Hepatocyte (in vitro differentiated cells): ENCODE data around the gene OR2AG2. TPM values are rescaled to one million over a fixed set of nuclear protein-coding genes. Genes with fewer than 3 reads are reported as not detected.
A peak's percentile ranks its signal among the peaks of the same experiment; 100 is the strongest.

Source experiments
- DNase-seq: peaks from one replicate; pipeline ENCODE4 v3.0.0-alpha.2; 2016; ENCODE audit warnings: low spot score
- H2AFZ ChIP-seq: fragments of 200-600 bp; sonication (generic); 2 replicates; pipeline ENCODE4 v1.6.0; 2016; ENCODE audit warnings: antibody characterized with exemption, mild to moderate bottlenecking
- H3K27ac ChIP-seq: fragments of 200-600 bp; sonication (generic); 2 replicates; pipeline ENCODE4 v1.5.1; 2016; ENCODE audit warnings: mild to moderate bottlenecking
- H3K27me3 ChIP-seq: fragments of 200-600 bp; sonication (generic); 2 replicates; pipeline ENCODE4 v1.6.1; 2016
- H3K36me3 ChIP-seq: fragments of 200-600 bp; sonication (generic); replicated peaks from 2 replicates; pipeline ENCODE4 v1.5.1; 2016; ENCODE audit warnings: low read depth; ENCODE audit not compliant: insufficient read depth
- H3K4me1 ChIP-seq: fragments of 200-600 bp; sonication (generic); 2 replicates; pipeline ENCODE4 v1.5.1; 2016; ENCODE audit warnings: mild to moderate bottlenecking, moderate library complexity; ENCODE audit not compliant: insufficient read depth
- H3K4me2 ChIP-seq: fragments of 200-600 bp; sonication (generic); 2 replicates; pipeline ENCODE4 v1.6.0; 2016
- H3K4me3 ChIP-seq: fragments of 200-600 bp; sonication (generic); 2 replicates; pipeline ENCODE4 v1.5.1; 2016; ENCODE audit warnings: mild to moderate bottlenecking
- H3K79me2 ChIP-seq: fragments of 200-600 bp; sonication (generic); 2 replicates; pipeline ENCODE4 v1.6.0; 2017; ENCODE audit warnings: mild to moderate bottlenecking
- H3K9me2 ChIP-seq: fragments of 200-600 bp; sonication (generic); replicated peaks from 2 replicates; pipeline ENCODE4 v1.6.0; 2017; ENCODE audit warnings: mild to moderate bottlenecking; ENCODE audit not compliant: insufficient read depth
- H3K9me3 ChIP-seq: fragments of 200-600 bp; sonication (generic); 2 replicates; pipeline ENCODE4 v1.5.1; 2016; ENCODE audit warnings: low read depth, mild to moderate bottlenecking
- H4K20me1 ChIP-seq: fragments of 200-600 bp; sonication (generic); 2 replicates; pipeline ENCODE4 v1.6.0; 2016; ENCODE audit warnings: mild to moderate bottlenecking; ENCODE audit not compliant: insufficient read depth, poor library complexity, severe bottlenecking
- EZH2 ChIP-seq: fragments of 200-600 bp; sonication (generic); IDR thresholded peaks from 2 replicates; pipeline ENCODE4 v1.6.1; 2016; ENCODE audit warnings: antibody characterized with exemption, mild to moderate bottlenecking, borderline replicate concordance
- EZH2phosphoT487 ChIP-seq: fragments of 200-600 bp; sonication (generic); IDR thresholded peaks from one replicate; pipeline ENCODE4 v1.6.1; 2018; ENCODE audit warnings: antibody characterized with exemption, mild to moderate bottlenecking, low read depth, moderate library complexity; ENCODE audit not compliant: unreplicated experiment, severe bottlenecking
- WGBS: methylation state at CpG from one replicate; pipeline ENCODE4 v1.1.6; 2016; ENCODE audit warnings: low lambda C conversion rate; ENCODE audit errors: missing lambda C conversion rate; 5-methylcytosine and 5-hydroxymethylcytosine counted together
- polyA plus RNA-seq: library from polyadenylated mRNA; unstranded; fragments of >200 nt; fragmentation: Nextera tagmentation; extraction: Ambion mirVana; gene quantifications from 2 replicates; pipeline ENCODE4 v1.2.1, GENCODE V29; 2016
- total RNA-seq: library from RNA; depleted of rRNA; stranded (reverse); fragments of >200 nt; gene quantifications from 2 replicates; pipeline ENCODE4 v1.2.3, GENCODE V29; 2014
- TF ChIP-seq, protein P1 (sequence below): fragments of 200-600 bp; sonication (generic); IDR thresholded peaks from 2 replicates; pipeline ENCODE4 v1.5.1; 2016; ENCODE audit warnings: antibody characterized with exemption, mild to moderate bottlenecking; ENCODE audit not compliant: poor library complexity

Gene OR2AG2
- total and polyA plus RNA-seq, 2 experiments from 2014 or later, result 0.27 TPM; not detected in 1

DNA sequence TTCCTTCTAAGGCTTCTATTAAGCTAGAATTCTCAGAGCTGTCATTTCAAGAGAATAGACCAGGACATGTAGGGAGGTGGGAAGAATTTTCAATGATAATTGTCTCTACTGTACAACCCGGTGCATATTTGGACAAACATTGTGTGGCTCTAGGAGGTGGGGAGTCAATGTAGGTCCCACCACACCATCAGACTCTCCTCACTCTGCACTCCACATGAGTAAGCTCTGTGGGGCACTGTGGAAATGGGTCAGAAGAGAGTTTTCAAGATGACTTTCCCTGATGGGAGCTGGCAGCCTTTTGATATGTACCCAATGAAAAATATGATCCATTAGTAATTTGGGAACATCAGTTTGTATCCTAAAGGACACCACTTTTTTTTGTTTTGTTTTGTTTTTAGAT lies 33.2 kb downstream of the OR2AG2 start:
- Histone ChIP-seq H4K20me1 (no peaks in the 10 kb centered on the region), H3K4me1 (no peaks in the 10 kb centered on the region), H3K79me2 (no peaks in the 10 kb centered on the region), H3K27me3 (no peaks in the 10 kb centered on the region), H3K36me3 (no peaks in the 10 kb centered on the region), H3K9me3 (no peaks in the 10 kb centered on the region), H3K9me2 (no peaks in the 10 kb centered on the region), H3K27ac (no peak overlapping the region), H3K4me2 (no peak overlapping the region), H2AFZ (no peak overlapping the region), H3K4me3 (no peak overlapping the region)
- 97% methylated on average over 1 of the region's 1 CpG for WGBS
- no peak for DNase-seq
- TF ChIP-seq, protein P1, sequence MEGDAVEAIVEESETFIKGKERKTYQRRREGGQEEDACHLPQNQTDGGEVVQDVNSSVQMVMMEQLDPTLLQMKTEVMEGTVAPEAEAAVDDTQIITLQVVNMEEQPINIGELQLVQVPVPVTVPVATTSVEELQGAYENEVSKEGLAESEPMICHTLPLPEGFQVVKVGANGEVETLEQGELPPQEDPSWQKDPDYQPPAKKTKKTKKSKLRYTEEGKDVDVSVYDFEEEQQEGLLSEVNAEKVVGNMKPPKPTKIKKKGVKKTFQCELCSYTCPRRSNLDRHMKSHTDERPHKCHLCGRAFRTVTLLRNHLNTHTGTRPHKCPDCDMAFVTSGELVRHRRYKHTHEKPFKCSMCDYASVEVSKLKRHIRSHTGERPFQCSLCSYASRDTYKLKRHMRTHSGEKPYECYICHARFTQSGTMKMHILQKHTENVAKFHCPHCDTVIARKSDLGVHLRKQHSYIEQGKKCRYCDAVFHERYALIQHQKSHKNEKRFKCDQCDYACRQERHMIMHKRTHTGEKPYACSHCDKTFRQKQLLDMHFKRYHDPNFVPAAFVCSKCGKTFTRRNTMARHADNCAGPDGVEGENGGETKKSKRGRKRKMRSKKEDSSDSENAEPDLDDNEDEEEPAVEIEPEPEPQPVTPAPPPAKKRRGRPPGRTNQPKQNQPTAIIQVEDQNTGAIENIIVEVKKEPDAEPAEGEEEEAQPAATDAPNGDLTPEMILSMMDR, result no peak
- no peak for TF ChIP-seq EZH2phosphoT487
- TF ChIP-seq EZH2, result no peak

DNA sequence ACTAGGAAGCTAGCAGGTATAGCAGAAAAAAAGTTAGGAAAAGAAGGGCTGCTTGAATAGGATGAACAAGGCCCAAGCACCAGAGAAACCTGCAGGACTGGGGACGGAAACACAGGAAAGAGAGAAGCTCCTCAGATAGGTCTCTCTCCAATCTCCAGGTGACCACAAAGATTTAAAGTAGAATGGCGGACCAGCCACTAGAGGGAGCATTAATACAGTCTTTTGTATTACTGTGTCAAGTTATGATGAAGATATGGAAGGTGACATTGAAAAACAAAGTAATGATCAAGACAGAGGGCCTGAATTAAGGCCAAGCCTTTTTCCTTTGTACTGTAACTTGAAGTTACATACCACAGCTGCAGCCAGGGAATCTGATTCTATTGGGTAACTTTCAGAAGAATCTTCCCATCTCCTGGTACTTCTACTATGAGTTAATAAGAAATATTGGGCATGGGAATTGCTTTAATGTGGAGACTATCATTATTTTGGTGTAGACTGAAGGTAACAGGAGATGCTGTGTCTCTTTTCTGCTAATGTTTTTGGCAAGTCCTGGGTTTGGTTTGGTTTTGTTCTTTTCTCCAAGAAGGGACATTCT lies 33.8 kb downstream of the OR2AG2 start:
- 24% methylated on average over 2 of the region's 2 CpGs for WGBS
- H3K27ac ChIP-seq, result no peak overlapping the region
- H3K9me3 ChIP-seq, result no peaks in the 10 kb centered on the region
- no peaks in the 10 kb centered on the region for H3K79me2 ChIP-seq
- no peak overlapping the region for H3K4me2 ChIP-seq
- no peaks in the 10 kb centered on the region for H3K4me1 ChIP-seq
- H2AFZ ChIP-seq, result no peak overlapping the region
- peak; percentile 72 for DNase-seq
- TF ChIP-seq EZH2 (no peak), EZH2phosphoT487 (no peak)
- TF ChIP-seq, protein P1, result peak; percentile 69
- no peaks in the 10 kb centered on the region for H4K20me1 ChIP-seq
- no peaks in the 10 kb centered on the region for H3K36me3 ChIP-seq
- H3K4me3 ChIP-seq, result no peak overlapping the region
- H3K9me2 ChIP-seq, result no peaks in the 10 kb centered on the region
- no peaks in the 10 kb centered on the region for H3K27me3 ChIP-seq

DNA sequence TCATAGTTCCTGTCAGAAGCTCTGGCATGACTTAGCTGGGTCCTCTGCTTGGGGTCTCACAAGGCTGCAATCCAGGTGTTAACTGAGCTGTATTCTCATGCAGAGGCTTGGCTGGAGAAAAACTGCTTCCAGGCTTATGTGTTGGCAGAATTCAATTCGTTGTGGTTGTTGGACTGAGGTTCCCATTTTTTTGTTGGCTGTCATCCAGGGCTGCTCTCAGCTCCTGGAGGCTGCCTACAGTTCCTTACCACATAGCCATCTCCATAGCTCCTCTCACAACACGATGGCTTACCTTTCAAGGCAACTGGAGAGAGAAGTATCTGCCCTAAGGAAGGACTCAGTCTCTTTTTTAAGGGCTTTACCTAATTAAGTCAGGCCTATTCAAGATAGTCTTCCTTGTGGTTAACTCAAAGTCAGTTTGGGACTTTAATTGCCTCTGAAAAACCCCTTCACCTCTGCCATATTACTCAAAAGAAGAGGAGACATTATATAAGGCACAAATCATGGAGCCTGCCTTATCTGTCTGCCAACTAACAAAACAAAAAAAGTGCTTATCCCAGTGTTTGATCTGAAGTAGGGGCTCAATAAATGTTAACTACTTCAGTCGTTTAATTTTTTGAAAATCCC lies 35.2 kb downstream of the OR2AG2 start:
- Histone ChIP-seq H3K4me1 (no peaks in the 10 kb centered on the region), H3K79me2 (no peaks in the 10 kb centered on the region), H3K9me2 (no peaks in the 10 kb centered on the region), H3K36me3 (no peaks in the 10 kb centered on the region), H2AFZ (no peak overlapping the region), H3K27ac (no peak overlapping the region), H3K4me3 (no peak overlapping the region), H3K4me2 (no peak overlapping the region), H4K20me1 (no peaks in the 10 kb centered on the region), H3K9me3 (no peaks in the 10 kb centered on the region), H3K27me3 (no peaks in the 10 kb centered on the region)
- 80% methylated on average over 3 of the region's 3 CpGs for WGBS
- no peak for DNase-seq
- TF ChIP-seq, protein P1, result no peak
- TF ChIP-seq EZH2 (no peak), EZH2phosphoT487 (no peak)
